Neural progenitor cell (in vitro differentiated cells): Measurements from ENCODE around the gene TAF1L. TPM values are rescaled to one million over a fixed set of nuclear protein-coding genes. Genes with fewer than 3 reads are reported as not detected.

Experiments used
- DNase-seq: peaks from one replicate; pipeline ENCODE4 v3.0.0-alpha.2; 2016; ENCODE audit warnings: low spot score
- H2AFZ ChIP-seq: fragments of 200-600 bp; sonication (generic); replicated peaks from 2 replicates; pipeline ENCODE4 v1.6.1; 2016; ENCODE audit warnings: antibody characterized with exemption
- H3F3A ChIP-seq: fragments of 200-600 bp; sonication (generic); 2 replicates; pipeline ENCODE4 v1.6.1; 2016; ENCODE audit warnings: antibody characterized with exemption, low read depth
- H3K27ac ChIP-seq: fragments of 200-600 bp; sonication (generic); 2 replicates; pipeline ENCODE4 v1.5.1; 2016; ENCODE audit warnings: mild to moderate bottlenecking
- H3K27me3 ChIP-seq: fragments of 200-600 bp; sonication (generic); 2 replicates; pipeline ENCODE4 v1.6.1; 2016; ENCODE audit warnings: mild to moderate bottlenecking, moderate library complexity
- H3K36me3 ChIP-seq: fragments of 200-600 bp; sonication (generic); 2 replicates; pipeline ENCODE4 v1.5.1; 2016
- H3K4me1 ChIP-seq: fragments of 200-600 bp; sonication (generic); 2 replicates; pipeline ENCODE4 v1.6.1; 2016; ENCODE audit warnings: mixed run types
- H3K4me2 ChIP-seq: fragments of 200-600 bp; sonication (generic); 2 replicates; pipeline ENCODE4 v1.6.1; 2016
- H3K4me3 ChIP-seq: fragments of 200-600 bp; sonication (generic); 2 replicates; pipeline ENCODE4 v1.5.1; 2016
- H3K79me2 ChIP-seq: fragments of 200-600 bp; sonication (generic); 2 replicates; pipeline ENCODE4 v1.6.1; 2016; ENCODE audit warnings: low read depth
- H3K9ac ChIP-seq: fragments of 200-600 bp; sonication (generic); 2 replicates; pipeline ENCODE4 v1.6.1; 2016
- H3K9me3 ChIP-seq: fragments of 200-600 bp; sonication (generic); 2 replicates; pipeline ENCODE4 v1.5.1; 2016; ENCODE audit warnings: low read depth
- H4K20me1 ChIP-seq: fragments of 200-600 bp; sonication (generic); 2 replicates; pipeline ENCODE4 v1.6.1; 2016; ENCODE audit warnings: low read depth
- H3K27ac Mint-ChIP-seq: 3 replicates; pipeline ENCODE4 v1.8.0; 2021; ENCODE audit warnings: mixed read lengths
- H3K27me3 Mint-ChIP-seq: 2 replicates; pipeline ENCODE4 v1.8.0; 2022; ENCODE audit warnings: low read depth, mild to moderate bottlenecking, inconsistent platforms, moderate library complexity, mixed read lengths; ENCODE audit not compliant: insufficient read depth
- H3K36me3 Mint-ChIP-seq: 3 replicates; pipeline ENCODE4 v1.8.0; 2021; ENCODE audit warnings: mixed read lengths
- H3K4me1 Mint-ChIP-seq: 3 replicates; pipeline ENCODE4 v1.8.0; 2021; ENCODE audit warnings: mixed read lengths
- H3K4me3 Mint-ChIP-seq: 3 replicates; pipeline ENCODE4 v1.8.0; 2021; ENCODE audit warnings: mild to moderate bottlenecking, moderate library complexity, mixed read lengths
- H3K9me3 Mint-ChIP-seq: 3 replicates; pipeline ENCODE4 v1.8.0; 2020; ENCODE audit warnings: mixed read lengths
- EZH2 ChIP-seq: fragments of 200-600 bp; sonication (generic); IDR thresholded peaks from 2 replicates; pipeline ENCODE4 v1.6.1; 2017; ENCODE audit warnings: antibody characterized with exemption, mild to moderate bottlenecking, moderate library complexity
- EZH2phosphoT487 ChIP-seq: fragments of 200-600 bp; sonication (generic); IDR thresholded peaks from 2 replicates; pipeline ENCODE4 v1.6.1; 2017; ENCODE audit warnings: antibody characterized with exemption
- total RNA-seq: library from RNA; depleted of rRNA; stranded (reverse); fragments of >200 nt; gene quantifications from 2 replicates; pipeline ENCODE4 v1.2.3, GENCODE V29; 2015; ENCODE audit warnings: low replicate concordance
- TF ChIP-seq, protein P1 (sequence below): fragments of 200-600 bp; sonication (generic); IDR thresholded peaks from 2 replicates; pipeline ENCODE4 v1.5.1; 2017; ENCODE audit warnings: antibody characterized with exemption, mild to moderate bottlenecking

TAF1L gene
- total RNA-seq, 1 donor from 2014 or later = not detected

DNA sequence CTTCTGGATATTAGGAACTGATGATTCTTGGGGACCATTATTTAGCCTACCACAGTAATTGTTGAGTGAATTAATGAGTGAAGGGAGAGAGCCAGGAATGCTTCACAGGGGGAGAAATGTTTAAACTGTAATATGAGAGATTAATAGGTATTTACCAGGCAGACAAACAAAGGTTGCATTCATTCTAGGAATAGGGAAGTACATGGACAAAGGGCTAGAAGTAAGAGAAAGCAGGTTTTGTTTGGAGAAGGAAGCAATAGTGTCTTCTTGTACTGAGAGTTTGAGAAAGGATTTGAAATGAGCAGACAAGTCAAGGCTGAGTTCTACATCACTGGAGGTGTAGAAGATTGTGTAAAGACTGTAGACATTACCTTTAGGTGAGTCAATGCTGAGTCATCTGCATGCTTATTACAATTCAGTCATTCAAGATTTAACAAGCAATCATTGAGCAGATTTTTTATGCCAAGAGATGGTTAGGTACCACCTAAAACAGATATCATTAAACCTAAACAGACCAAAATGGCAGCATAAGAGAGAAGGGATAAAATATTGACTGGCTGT, 8.0 kb downstream of the TAF1L start:
- Histone ChIP-seq H3K4me1 (no peaks in the 10 kb centered on the region), H3K4me3 (no peak overlapping the region), H2AFZ (no peak overlapping the region), H3K4me2 (no peak overlapping the region), H3K27me3 (no peaks in the 10 kb centered on the region), H4K20me1 (no peaks in the 10 kb centered on the region), H3K9ac (no peak overlapping the region), H3K79me2 (no peaks in the 10 kb centered on the region), H3K36me3 (no peaks in the 10 kb centered on the region), H3F3A (no peaks in the 10 kb centered on the region), H3K9me3 (no peaks in the 10 kb centered on the region), H3K27ac (no peak overlapping the region)
- no peaks in the 10 kb centered on the region for H3K36me3 Mint-ChIP-seq
- no peaks in the 10 kb centered on the region for H3K9me3 Mint-ChIP-seq
- DNase-seq = no peak
- H3K4me3 Mint-ChIP-seq = no peak overlapping the region
- H3K27me3 Mint-ChIP-seq = no peaks in the 10 kb centered on the region
- no peaks in the 10 kb centered on the region for H3K4me1 Mint-ChIP-seq
- TF ChIP-seq EZH2phosphoT487 (no peak), EZH2 (no peak)
- TF ChIP-seq, protein P1, sequence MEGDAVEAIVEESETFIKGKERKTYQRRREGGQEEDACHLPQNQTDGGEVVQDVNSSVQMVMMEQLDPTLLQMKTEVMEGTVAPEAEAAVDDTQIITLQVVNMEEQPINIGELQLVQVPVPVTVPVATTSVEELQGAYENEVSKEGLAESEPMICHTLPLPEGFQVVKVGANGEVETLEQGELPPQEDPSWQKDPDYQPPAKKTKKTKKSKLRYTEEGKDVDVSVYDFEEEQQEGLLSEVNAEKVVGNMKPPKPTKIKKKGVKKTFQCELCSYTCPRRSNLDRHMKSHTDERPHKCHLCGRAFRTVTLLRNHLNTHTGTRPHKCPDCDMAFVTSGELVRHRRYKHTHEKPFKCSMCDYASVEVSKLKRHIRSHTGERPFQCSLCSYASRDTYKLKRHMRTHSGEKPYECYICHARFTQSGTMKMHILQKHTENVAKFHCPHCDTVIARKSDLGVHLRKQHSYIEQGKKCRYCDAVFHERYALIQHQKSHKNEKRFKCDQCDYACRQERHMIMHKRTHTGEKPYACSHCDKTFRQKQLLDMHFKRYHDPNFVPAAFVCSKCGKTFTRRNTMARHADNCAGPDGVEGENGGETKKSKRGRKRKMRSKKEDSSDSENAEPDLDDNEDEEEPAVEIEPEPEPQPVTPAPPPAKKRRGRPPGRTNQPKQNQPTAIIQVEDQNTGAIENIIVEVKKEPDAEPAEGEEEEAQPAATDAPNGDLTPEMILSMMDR = no peak
- H3K27ac Mint-ChIP-seq = no peak overlapping the region

DNA sequence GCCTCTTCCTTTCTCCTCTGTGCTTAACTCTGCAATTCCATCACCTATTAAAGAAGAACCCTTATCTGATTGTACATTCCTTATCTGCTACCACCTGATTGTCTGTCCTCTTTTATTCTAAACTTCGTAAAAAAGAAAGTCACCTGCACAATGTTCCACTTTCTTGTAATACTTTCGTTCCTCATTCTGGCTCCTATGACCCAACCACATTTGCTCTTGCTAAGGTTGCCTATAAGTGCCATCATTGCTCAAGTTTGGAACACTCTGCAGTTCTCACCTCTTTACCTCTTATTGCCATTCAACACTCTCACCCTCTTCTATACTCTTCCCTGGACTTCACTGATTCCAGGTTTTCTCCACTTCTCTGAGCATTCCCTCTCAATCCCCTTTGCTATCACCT, 10.1 kb downstream of the TAF1L start:
- Histone ChIP-seq H3K9ac (no peak overlapping the region), H3K4me2 (no peak overlapping the region), H2AFZ (no peak overlapping the region), H3K9me3 (no peaks in the 10 kb centered on the region), H4K20me1 (no peaks in the 10 kb centered on the region), H3K27me3 (no peaks in the 10 kb centered on the region), H3K4me1 (no peaks in the 10 kb centered on the region), H3K4me3 (no peak overlapping the region), H3K79me2 (no peaks in the 10 kb centered on the region), H3K36me3 (no peaks in the 10 kb centered on the region), H3F3A (no peaks in the 10 kb centered on the region), H3K27ac (no peak overlapping the region)
- no peak for DNase-seq
- Mint-ChIP-seq H3K36me3 (no peaks in the 10 kb centered on the region), H3K4me3 (no peak overlapping the region), H3K27me3 (no peaks in the 10 kb centered on the region), H3K4me1 (no peaks in the 10 kb centered on the region), H3K27ac (no peak overlapping the region), H3K9me3 (no peaks in the 10 kb centered on the region)
- TF ChIP-seq EZH2phosphoT487 = no peak

DNA sequence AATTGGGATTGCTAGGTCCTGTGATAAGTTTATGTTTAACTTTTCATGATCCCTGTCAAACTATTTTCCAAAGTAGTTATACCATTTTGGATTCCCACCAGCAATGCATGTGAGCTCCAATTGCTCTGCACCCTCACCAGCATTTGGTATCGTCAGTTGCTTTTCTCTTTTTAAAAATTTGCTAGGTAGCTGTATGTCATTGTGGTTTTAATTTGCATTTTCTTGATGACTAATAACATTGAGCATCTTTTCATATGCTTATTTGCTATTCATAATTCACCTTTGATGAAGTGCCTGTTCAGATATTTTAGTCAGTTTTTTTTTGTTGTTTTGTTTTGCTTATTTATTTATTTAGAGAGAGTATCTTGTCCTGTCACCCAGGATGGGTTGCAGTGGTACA, 12.5 kb downstream of the TAF1L start:
- Mint-ChIP-seq H3K4me3 (no peak overlapping the region), H3K36me3 (no peaks in the 10 kb centered on the region)
- TF ChIP-seq EZH2 (no peak), EZH2phosphoT487 (no peak)
- TF ChIP-seq, protein P1 = no peak

DNA sequence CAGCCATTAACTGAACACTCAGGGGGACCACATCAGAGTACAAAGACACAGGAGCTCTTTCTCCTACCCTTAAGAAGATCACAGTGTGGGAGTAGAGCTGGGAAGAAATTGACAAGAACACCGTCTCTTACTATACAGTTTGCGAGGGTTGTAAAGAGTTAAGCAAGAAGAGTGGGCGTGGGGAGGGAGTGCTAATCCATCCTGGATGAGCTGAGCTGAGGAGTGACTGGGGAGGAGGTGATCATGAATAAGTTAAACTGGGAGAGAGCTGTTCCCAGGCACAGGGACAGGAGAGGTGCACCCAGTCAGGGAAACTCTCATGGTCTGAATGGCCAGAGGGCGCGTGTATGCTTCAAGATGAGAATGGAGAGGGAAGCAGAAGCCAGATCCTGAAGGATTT, 17.2 kb downstream of the TAF1L start:
- no peaks in the 10 kb centered on the region for H3K36me3 Mint-ChIP-seq
- no peak for DNase-seq
- Histone ChIP-seq H3K9me3 (no peaks in the 10 kb centered on the region), H2AFZ (no peak overlapping the region), H3K36me3 (no peaks in the 10 kb centered on the region), H4K20me1 (no peaks in the 10 kb centered on the region), H3K4me1 (no peaks in the 10 kb centered on the region), H3K4me3 (no peak overlapping the region), H3K27ac (no peak overlapping the region), H3K27me3 (peaks cover 7% of the 10 kb centered on the region), H3K4me2 (no peak overlapping the region), H3F3A (no peaks in the 10 kb centered on the region), H3K9ac (no peak overlapping the region), H3K79me2 (no peaks in the 10 kb centered on the region)
- TF ChIP-seq, protein P1 = no peak
- TF ChIP-seq EZH2phosphoT487 (no peak), EZH2 (no peak)
- no peaks in the 10 kb centered on the region for H3K4me1 Mint-ChIP-seq
- no peaks in the 10 kb centered on the region for H3K9me3 Mint-ChIP-seq
- H3K27me3 Mint-ChIP-seq = no peaks in the 10 kb centered on the region
- H3K4me3 Mint-ChIP-seq = no peak overlapping the region
- no peak overlapping the region for H3K27ac Mint-ChIP-seq

More for the DNA sequence above, 12.5 kb downstream of the TAF1L start:
- H3F3A ChIP-seq = no peaks in the 10 kb centered on the region
- Mint-ChIP-seq H3K27me3 (no peaks in the 10 kb centered on the region), H3K4me1 (no peaks in the 10 kb centered on the region), H3K27ac (no peak overlapping the region), H3K9me3 (no peaks in the 10 kb centered on the region)
- no peaks in the 10 kb centered on the region for H3K9me3 ChIP-seq
- DNase-seq = no peak
- no peak overlapping the region for H3K27ac ChIP-seq
- no peak overlapping the region for H3K4me3 ChIP-seq
- H3K4me1 ChIP-seq = no peaks in the 10 kb centered on the region
- H3K4me2 ChIP-seq = no peak overlapping the region
- no peaks in the 10 kb centered on the region for H3K36me3 ChIP-seq
- no peaks in the 10 kb centered on the region for H4K20me1 ChIP-seq
- no peak overlapping the region for H3K9ac ChIP-seq
- H2AFZ ChIP-seq = no peak overlapping the region
- H3K27me3 ChIP-seq = no peaks in the 10 kb centered on the region
- H3K79me2 ChIP-seq = no peaks in the 10 kb centered on the region
